ENCODE measurements around the gene TRAPPC3.
A peak's percentile ranks its signal among the peaks of the same experiment; 100 is the strongest.
"Not testable (repeated sequence)": the region's sequence is repeated elsewhere in the genome, so short reads cannot be mapped to it uniquely, and the experiment has no call there.

TRAPPC3 gene

GRCh38 chr1:36165145-36165544 lies 15.9 kb upstream of the TRAPPC3 start:
- Histone ChIP-seq H3K27me3 (ENCODE audit: control insufficient read depth, insufficient read depth, low read length) (no peaks in the 10 kb centered on the region), H3K4me1 (ENCODE audit: control insufficient read depth, insufficient read depth, low read length) (peaks cover 19% of the 10 kb centered on the region), H3K4me3 (ENCODE audit: low read depth, low read length) (no peak overlapping the region), H3K9ac (ENCODE audit: low read length) (no peak overlapping the region), H3K27ac (ENCODE audit: low read depth, low read length) (no peak overlapping the region), H3K36me3 (ENCODE audit: control insufficient read depth, insufficient read depth, low read length) (peaks cover 6% of the 10 kb centered on the region; the same call in 1 of the 2 replicates), H3K9me3 (ENCODE audit: control insufficient read depth, insufficient read depth, low read depth, low read length) (no peaks in the 10 kb centered on the region)

DNA sequence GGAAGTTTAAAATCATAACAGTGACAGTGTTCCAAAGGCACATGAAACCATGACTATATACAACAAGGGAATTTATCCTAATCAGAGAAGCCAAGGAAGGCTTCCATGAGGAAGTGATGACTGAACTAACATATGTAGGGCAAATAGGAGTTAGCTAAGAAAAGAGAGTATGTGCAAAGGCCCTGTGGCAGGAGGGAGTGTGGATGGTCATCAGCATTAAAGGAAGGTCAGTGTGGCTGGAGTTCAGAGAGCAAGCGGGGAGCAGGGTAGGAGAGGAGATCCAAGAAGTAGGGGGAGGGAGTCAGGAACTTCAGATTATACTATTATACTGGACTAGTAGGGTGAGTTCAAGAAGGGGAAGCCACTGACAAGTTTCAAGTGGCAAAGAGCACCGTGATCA lies 15.1 kb upstream of the TRAPPC3 start:
- H3K36me3 ChIP-seq (ENCODE audit: control insufficient read depth, insufficient read depth, low read length), result peaks cover 6% of the 10 kb centered on the region; the same call in 1 of the 2 replicates
- H3K27me3 ChIP-seq (ENCODE audit: control insufficient read depth, insufficient read depth, low read length), result no peaks in the 10 kb centered on the region
- no peak overlapping the region for H3K4me3 ChIP-seq (ENCODE audit: low read depth, low read length)
- H3K9me3 ChIP-seq (ENCODE audit: control insufficient read depth, insufficient read depth, low read depth, low read length), result no peaks in the 10 kb centered on the region
- no peak overlapping the region for H3K9ac ChIP-seq (ENCODE audit: low read length)
- peaks cover 19% of the 10 kb centered on the region for H3K4me1 ChIP-seq (ENCODE audit: control insufficient read depth, insufficient read depth, low read length)
- no peak overlapping the region for H3K27ac ChIP-seq (ENCODE audit: low read depth, low read length)

- peaks cover 6% of the 10 kb centered on the region; the same call in 1 of the 2 replicates for H3K36me3 ChIP-seq (ENCODE audit: control insufficient read depth, insufficient read depth, low read length)
Observed at GRCh38 chr1:36163426-36163825, 14.1 kb upstream of the TRAPPC3 start.

GRCh38 chr1:36162680-36163239 lies 13.5 kb upstream of the TRAPPC3 start:
- Histone ChIP-seq H3K4me1 (ENCODE audit: control insufficient read depth, insufficient read depth, low read length) (peaks cover 24% of the 10 kb centered on the region), H3K9me3 (ENCODE audit: control insufficient read depth, insufficient read depth, low read depth, low read length) (no peaks in the 10 kb centered on the region), H3K27me3 (ENCODE audit: control insufficient read depth, insufficient read depth, low read length) (no peaks in the 10 kb centered on the region), H3K27ac (ENCODE audit: low read depth, low read length) (no peak overlapping the region), H3K4me3 (ENCODE audit: low read depth, low read length) (no peak overlapping the region), H3K36me3 (ENCODE audit: control insufficient read depth, insufficient read depth, low read length) (peaks cover 6% of the 10 kb centered on the region; the same call in 1 of the 2 replicates), H3K9ac (ENCODE audit: low read length) (no peak overlapping the region)

More at GRCh38 chr1:36163426-36163825, 14.1 kb upstream of the TRAPPC3 start:
- peaks cover 19% of the 10 kb centered on the region for H3K4me1 ChIP-seq (ENCODE audit: control insufficient read depth, insufficient read depth, low read length)
- no peak overlapping the region for H3K27ac ChIP-seq (ENCODE audit: low read depth, low read length)
- no peaks in the 10 kb centered on the region for H3K27me3 ChIP-seq (ENCODE audit: control insufficient read depth, insufficient read depth, low read length)
- H3K4me3 ChIP-seq (ENCODE audit: low read depth, low read length), result no peak overlapping the region
- no peak overlapping the region for H3K9ac ChIP-seq (ENCODE audit: low read length)
- H3K9me3 ChIP-seq (ENCODE audit: control insufficient read depth, insufficient read depth, low read depth, low read length), result no peaks in the 10 kb centered on the region

GRCh38 chr1:36161641-36162531 lies 12.6 kb upstream of the TRAPPC3 start:
- Histone ChIP-seq H3K4me1 (ENCODE audit: control insufficient read depth, insufficient read depth, low read length) (peaks cover 28% of the 10 kb centered on the region), H3K9me3 (ENCODE audit: control insufficient read depth, insufficient read depth, low read depth, low read length) (no peaks in the 10 kb centered on the region), H3K36me3 (ENCODE audit: control insufficient read depth, insufficient read depth, low read length) (no peaks in the 10 kb centered on the region; the same call in 1 of the 2 replicates), H3K9ac (ENCODE audit: low read length) (peak overlapping the region; percentile 81), H3K27ac (ENCODE audit: low read depth, low read length) (peak overlapping the region; percentile 81; the same call in 1 of the 2 replicates), H3K4me3 (ENCODE audit: low read depth, low read length) (peak overlapping the region; percentile 57), H3K27me3 (ENCODE audit: control insufficient read depth, insufficient read depth, low read length) (no peaks in the 10 kb centered on the region)

GRCh38 chr1:36160949-36161485 lies 11.7 kb upstream of the TRAPPC3 start:
- H3K36me3 ChIP-seq (ENCODE audit: control insufficient read depth, insufficient read depth, low read length), result no peaks in the 10 kb centered on the region; the same call in 1 of the 2 replicates
- peak overlapping the region; percentile 81 for H3K27ac ChIP-seq (ENCODE audit: low read depth, low read length)
- no peaks in the 10 kb centered on the region for H3K27me3 ChIP-seq (ENCODE audit: control insufficient read depth, insufficient read depth, low read length)
- H3K4me1 ChIP-seq (ENCODE audit: control insufficient read depth, insufficient read depth, low read length), result peaks cover 28% of the 10 kb centered on the region
- no peaks in the 10 kb centered on the region for H3K9me3 ChIP-seq (ENCODE audit: control insufficient read depth, insufficient read depth, low read depth, low read length)
- peak overlapping the region; percentile 81 for H3K9ac ChIP-seq (ENCODE audit: low read length)
- peak overlapping the region; percentile 57 for H3K4me3 ChIP-seq (ENCODE audit: low read depth, low read length)

GRCh38 chr1:36160388-36160948 lies 11.2 kb upstream of the TRAPPC3 start:
- peaks cover 28% of the 10 kb centered on the region for H3K4me1 ChIP-seq (ENCODE audit: control insufficient read depth, insufficient read depth, low read length)
- no peaks in the 10 kb centered on the region for H3K27me3 ChIP-seq (ENCODE audit: control insufficient read depth, insufficient read depth, low read length)
- H3K4me3 ChIP-seq (ENCODE audit: low read depth, low read length), result peak overlapping the region; percentile 57
- no peaks in the 10 kb centered on the region; the same call in 1 of the 2 replicates for H3K36me3 ChIP-seq (ENCODE audit: control insufficient read depth, insufficient read depth, low read length)
- peak overlapping the region; percentile 81 for H3K27ac ChIP-seq (ENCODE audit: low read depth, low read length)
- peak overlapping the region; percentile 4 for H3K9ac ChIP-seq (ENCODE audit: low read length)
- H3K9me3 ChIP-seq (ENCODE audit: control insufficient read depth, insufficient read depth, low read depth, low read length), result no peaks in the 10 kb centered on the region

DNA sequence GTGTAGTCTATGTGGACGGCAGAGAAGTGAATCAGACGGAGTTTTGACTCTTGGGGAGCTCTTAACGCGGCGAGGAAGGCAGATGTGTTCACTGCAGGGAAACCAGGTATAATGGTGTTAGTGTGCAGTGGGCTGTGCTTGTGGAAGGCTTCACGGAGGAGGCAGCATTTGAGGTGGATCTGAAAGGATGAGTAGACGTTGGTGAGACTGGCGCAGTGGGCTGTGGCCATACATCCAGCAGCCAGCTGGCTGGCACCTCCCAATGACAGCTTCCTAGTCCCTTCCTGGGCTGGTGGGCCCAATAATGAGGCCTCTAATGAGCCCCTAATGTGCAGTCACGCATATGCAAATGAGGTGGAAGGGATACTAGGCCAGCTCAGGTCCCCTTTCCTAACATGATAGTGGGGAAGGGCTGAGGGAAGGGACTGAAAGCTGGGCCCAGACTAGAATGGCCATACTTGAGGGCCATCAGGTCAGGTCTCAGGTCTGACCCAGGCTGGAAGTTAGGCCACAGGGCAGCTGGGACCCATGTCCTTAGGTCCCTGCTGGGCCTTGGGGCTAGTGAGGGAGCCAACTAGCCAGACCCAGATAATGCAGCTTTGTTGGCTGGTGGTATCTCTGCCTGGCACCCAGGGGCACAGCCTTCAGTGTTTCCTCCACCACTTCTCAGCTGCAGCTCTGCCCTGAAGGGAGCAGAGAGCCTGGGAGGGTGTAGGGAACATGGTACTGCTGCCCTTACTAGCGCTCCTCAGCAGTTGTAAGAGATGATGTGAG lies 10.5 kb upstream of the TRAPPC3 start:
- Histone ChIP-seq H3K9me3 (ENCODE audit: control insufficient read depth, insufficient read depth, low read depth, low read length) (no peaks in the 10 kb centered on the region), H3K27ac (ENCODE audit: low read depth, low read length) (no peak overlapping the region), H3K27me3 (ENCODE audit: control insufficient read depth, insufficient read depth, low read length) (peaks cover 4% of the 10 kb centered on the region), H3K9ac (ENCODE audit: low read length) (no peak overlapping the region), H3K4me1 (ENCODE audit: control insufficient read depth, insufficient read depth, low read length) (peaks cover 33% of the 10 kb centered on the region), H3K36me3 (ENCODE audit: control insufficient read depth, insufficient read depth, low read length) (no peaks in the 10 kb centered on the region; the same call in 1 of the 2 replicates), H3K4me3 (ENCODE audit: low read depth, low read length) (no peak overlapping the region)

- not testable (repeated sequence) for H3K9me3 ChIP-seq (ENCODE audit: control insufficient read depth, insufficient read depth, low read depth, low read length); H3K27ac ChIP-seq (ENCODE audit: low read depth, low read length); H3K36me3 ChIP-seq (ENCODE audit: control insufficient read depth, insufficient read depth, low read length); H3K9ac ChIP-seq (ENCODE audit: low read length); H3K4me3 ChIP-seq (ENCODE audit: low read depth, low read length)
- H3K27me3 ChIP-seq (ENCODE audit: control insufficient read depth, insufficient read depth, low read length), result peaks cover 14% of the 10 kb centered on the region
- peaks cover 33% of the 10 kb centered on the region for H3K4me1 ChIP-seq (ENCODE audit: control insufficient read depth, insufficient read depth, low read length)
Observed at GRCh38 chr1:36158827-36159252, 9.6 kb upstream of the TRAPPC3 start.

Measured in HUES6 (cell line).